Measurements from ENCODE around the gene PLEKHA6.

PLEKHA6 gene

GRCh38 chr1:204307334-204307883, 52.3 kb downstream of the PLEKHA6 start:
- peak; percentile 62 for DNase-seq

- no peak for DNase-seq
Measured at GRCh38 chr1:204306076-204306475, 53.7 kb downstream of the PLEKHA6 start.

GRCh38 chr1:204304067-204304466, 55.7 kb downstream of the PLEKHA6 start:
- no peak for DNase-seq

GRCh38 chr1:204302769-204303168, 57.0 kb downstream of the PLEKHA6 start:
- no peak for DNase-seq

- DNase-seq = no peak
Measured at GRCh38 chr1:204301171-204301957, 58.4 kb downstream of the PLEKHA6 start.

- no peak for DNase-seq
Measured at GRCh38 chr1:204299814-204300365, 59.8 kb downstream of the PLEKHA6 start.

- DNase-seq = peak; percentile 63
Measured at GRCh38 chr1:204296431-204296988, 63.2 kb downstream of the PLEKHA6 start.

GRCh38 chr1:204295671-204296070, 64.1 kb downstream of the PLEKHA6 start:
- peak; percentile 66 for DNase-seq

GRCh38 chr1:204294357-204294756, 65.4 kb downstream of the PLEKHA6 start:
- peak; percentile 64 for DNase-seq

- DNase-seq = no peak
Measured at GRCh38 chr1:204293605-204294337, 66.0 kb downstream of the PLEKHA6 start.

- peak; percentile 45 for DNase-seq
Measured at GRCh38 chr1:204292740-204293139, 67.0 kb downstream of the PLEKHA6 start.

GRCh38 chr1:204289280-204289679, 70.4 kb downstream of the PLEKHA6 start:
- DNase-seq = no peak

- DNase-seq = no peak
Measured at GRCh38 chr1:204288021-204288588, 71.6 kb downstream of the PLEKHA6 start.

GRCh38 chr1:204287466-204287891, 72.2 kb downstream of the PLEKHA6 start:
- no peak for DNase-seq

- no peak for DNase-seq
Measured at GRCh38 chr1:204286831-204287421, 72.8 kb downstream of the PLEKHA6 start.

- DNase-seq = no peak
Measured at GRCh38 chr1:204286315-204286714, 73.4 kb downstream of the PLEKHA6 start.

GRCh38 chr1:204285436-204286305, 74.1 kb downstream of the PLEKHA6 start:
- no peak for DNase-seq

GRCh38 chr1:204284929-204285328, 74.8 kb downstream of the PLEKHA6 start:
- DNase-seq = no peak

GRCh38 chr1:204283711-204284651, 75.7 kb downstream of the PLEKHA6 start:
- DNase-seq = no peak

GRCh38 chr1:204282761-204283221, 76.9 kb downstream of the PLEKHA6 start:
- no peak for DNase-seq

Data from left hindlimb (tissue), 1 donor.